HepG2 (cell line): ENCODE measurements around the gene PPP4R4. TPM values are rescaled to one million over a fixed set of nuclear protein-coding genes. Genes with fewer than 3 reads are reported as not detected.

Experiments
- HMG20A ChIP-seq: IDR thresholded peaks from 2 replicates; pipeline ENCODE4 v1.6.1; 2016; ENCODE audit warnings: borderline replicate concordance
- JUNB ChIP-seq: sonication (generic); formaldehyde crosslinking; IDR thresholded peaks from 2 replicates; pipeline ENCODE4 v1.8.0; 2022; ENCODE audit warnings: missing genetic modification reagents, mild to moderate bottlenecking, borderline replicate concordance
- MAZ ChIP-seq, 2 experiments: sonication (generic) in 1 of 2; formaldehyde crosslinking in 1 of 2; IDR thresholded peaks; 2 replicates each; pipeline versions ENCODE4 v1.5.0 to v1.6.1; 2012 to 2020; ENCODE audit warnings: low read depth in 2 of 2, mild to moderate bottlenecking in 2 of 2, borderline replicate concordance in 1 of 2, improper control_type of control experiment in 1 of 2, low read length in 1 of 2, missing genetic modification reagents in 1 of 2, moderate library complexity in 1 of 2
- MTA3 ChIP-seq: sonication (generic); formaldehyde crosslinking; IDR thresholded peaks from 2 replicates; pipeline ENCODE4 v1.4.0; 2020; ENCODE audit warnings: missing genetic modification reagents
- POLR2A ChIP-seq, 2 experiments: IDR thresholded peaks; 2 replicates each; pipeline ENCODE4 v1.6.1; 2011; ENCODE audit warnings: low read depth in 2 of 2, low read length in 2 of 2, mild to moderate bottlenecking in 1 of 2, moderate library complexity in 1 of 2; ENCODE audit not compliant: insufficient read depth in 1 of 2
- PPARG ChIP-seq: conservative IDR thresholded peaks from 2 replicates; pipeline ENCODE4 v1.6.1; 2016; ENCODE audit warnings: missing biosample characterization, missing genetic modification reagents
- XRCC5 ChIP-seq: fragments of 200-400 bp; formaldehyde crosslinking; optimal IDR thresholded peaks from 2 replicates; pipeline ENCODE3; 2017; ENCODE audit warnings: mild to moderate bottlenecking, low read length
- ZBTB7B ChIP-seq: sonication (generic); formaldehyde crosslinking; IDR thresholded peaks from 2 replicates; pipeline ENCODE4 v1.4.0; 2020; ENCODE audit warnings: missing genetic modification reagents
- ZFAT ChIP-seq: sonication (generic); formaldehyde crosslinking; conservative IDR thresholded peaks from 2 replicates; pipeline ENCODE4 v1.8.1; 2023; ENCODE audit warnings: missing genetic modification reagents, inconsistent platforms
- ZNF326 ChIP-seq: sonication (generic); formaldehyde crosslinking; IDR thresholded peaks from 2 replicates; pipeline ENCODE4 v1.4.0; 2020; ENCODE audit warnings: missing genetic modification reagents, borderline replicate concordance
- ZNF614 ChIP-seq: IDR thresholded peaks from 2 replicates; pipeline ENCODE4 v1.6.1; 2018; ENCODE audit warnings: missing biosample characterization, missing genetic modification reagents, inconsistent platforms, borderline replicate concordance
- ZNF777 ChIP-seq: sonication (generic); formaldehyde crosslinking; IDR thresholded peaks from 2 replicates; pipeline ENCODE4 v1.4.0; 2020; ENCODE audit warnings: missing genetic modification reagents
- ZNF792 ChIP-seq: IDR thresholded peaks from 2 replicates; pipeline ENCODE4 v1.6.1; 2016
- polyA plus RNA-seq, 8 experiments: library from polyadenylated mRNA; depleted of rRNA in 3 of 8; stranded (reverse) in 7 of 8; unstranded in 1 of 8; fragments of >200 nt; fragmentation: Illumina TruSeq in 4 of 8; extraction: Trizol in 4 of 8; gene quantifications; 2 replicates each; pipeline versions ENCODE4 v1.2.1 to v1.2.3, GENCODE V29; 2011 to 2016; ENCODE audit warnings: low read depth in 4 of 8, missing spikeins in 1 of 8, mixed read lengths in 1 of 8; ENCODE audit not compliant: insufficient read depth in 1 of 8
- total RNA-seq, 5 experiments: library from RNA; depleted of rRNA; stranded (reverse); fragments of >200 nt; fragmentation: Illumina TruSeq; extraction: Trizol; gene quantifications; 2 replicates each; pipeline ENCODE4 v1.2.3, GENCODE V29; 2016; ENCODE audit warnings: low read depth in 1 of 5
- TF ChIP-seq, protein P1 (sequence below): IDR thresholded peaks from 2 replicates; pipeline ENCODE4 v1.6.1; 2016; ENCODE audit warnings: low read depth
- TF ChIP-seq, protein P2 (sequence below): sonication (generic); formaldehyde crosslinking; IDR thresholded peaks from 2 replicates; pipeline ENCODE4; 2020; ENCODE audit warnings: missing genetic modification reagents, mild to moderate bottlenecking, borderline replicate concordance
- TF ChIP-seq, protein P3 (sequence below): sonication (generic); formaldehyde crosslinking; IDR thresholded peaks from 2 replicates; pipeline ENCODE4 v1.4.0; 2020; ENCODE audit warnings: missing genetic modification reagents
- TF ChIP-seq, protein P4 (sequence below): sonication (generic); formaldehyde crosslinking; IDR thresholded peaks from 2 replicates; pipeline ENCODE4 v1.8.1; 2023; ENCODE audit warnings: mild to moderate bottlenecking, moderate library complexity, missing genetic modification reagents
- TF ChIP-seq, protein P5 (sequence below): IDR thresholded peaks from 2 replicates; pipeline ENCODE4 v1.6.1; 2016; ENCODE audit warnings: missing biosample characterization, missing genetic modification reagents, low read depth

The PPP4R4 gene
- total and polyA plus RNA-seq, 2 of the 13 experiments (the other 11 are each of a cell fraction or from before 2014, with no cell fraction given) = 9.5 to 19.8 TPM

DNA sequence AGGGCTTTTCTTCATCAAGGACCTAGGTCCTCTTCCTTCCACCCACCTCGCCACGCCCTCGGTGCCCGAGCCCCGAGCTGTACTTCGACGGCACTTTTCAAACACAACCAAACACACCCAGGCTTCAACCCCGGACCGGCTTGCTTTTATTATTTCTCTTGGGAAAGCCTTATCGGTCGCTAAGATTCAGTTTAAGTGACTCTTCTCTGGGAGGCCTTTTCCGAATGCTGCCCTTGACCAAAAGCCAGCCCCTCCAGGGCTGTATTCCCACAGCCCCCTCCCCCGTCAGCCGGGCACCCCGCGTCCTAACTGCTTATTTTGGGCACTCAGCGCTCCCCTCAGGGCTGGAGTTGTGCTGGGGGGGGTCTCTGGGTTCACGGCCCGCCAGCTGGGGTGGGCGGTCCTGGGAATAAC, 644 bp upstream of the PPP4R4 start (continued):
- TF ChIP-seq, protein P1, sequence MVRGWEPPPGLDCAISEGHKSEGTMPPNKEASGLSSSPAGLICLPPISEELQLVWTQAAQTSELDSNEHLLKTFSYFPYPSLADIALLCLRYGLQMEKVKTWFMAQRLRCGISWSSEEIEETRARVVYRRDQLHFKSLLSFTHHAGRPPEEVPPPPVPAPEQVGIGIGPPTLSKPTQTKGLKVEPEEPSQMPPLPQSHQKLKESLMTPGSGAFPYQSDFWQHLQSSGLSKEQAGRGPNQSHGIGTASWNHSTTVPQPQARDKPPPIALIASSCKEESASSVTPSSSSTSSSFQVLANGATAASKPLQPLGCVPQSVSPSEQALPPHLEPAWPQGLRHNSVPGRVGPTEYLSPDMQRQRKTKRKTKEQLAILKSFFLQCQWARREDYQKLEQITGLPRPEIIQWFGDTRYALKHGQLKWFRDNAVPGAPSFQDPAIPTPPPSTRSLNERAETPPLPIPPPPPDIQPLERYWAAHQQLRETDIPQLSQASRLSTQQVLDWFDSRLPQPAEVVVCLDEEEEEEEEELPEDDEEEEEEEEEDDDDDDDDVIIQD (CRISPR knock-in tag) = no peak
- TF ChIP-seq HMG20A (no peak), JUNB (CRISPR knock-in tag) (no peak), ZFAT (CRISPR knock-in tag) (no peak), ZBTB7B (CRISPR knock-in tag) (no peak), ZNF614 (no peak), PPARG (no peak), ZNF777 (CRISPR knock-in tag) (peak; percentile 86; the same call in 1 of the 2 replicates), POLR2A (IDR thresholded peaks at IDR 0.05; ENCODE audit: insufficient read depth in 1 of 2, low read depth in 2 of 2, low read length in 2 of 2) (0 out of 4 replicates have a peak, but pooled peaks of 1 of the 2 experiments have one; percentile 43), XRCC5 (no peak), MAZ (IDR thresholded peaks at IDR 0.05; ENCODE audit: borderline replicate concordance, low read depth, low read length) (peak; percentile 16; the same call in 1 of the 2 replicates), MAZ (CRISPR knock-in tag; IDR thresholded peaks at IDR 0.05; ENCODE audit: low read depth) (no peak), ZNF326 (CRISPR knock-in tag) (no peak), MTA3 (CRISPR knock-in tag) (no peak), ZNF792 (no peak)
- TF ChIP-seq, protein P2, sequence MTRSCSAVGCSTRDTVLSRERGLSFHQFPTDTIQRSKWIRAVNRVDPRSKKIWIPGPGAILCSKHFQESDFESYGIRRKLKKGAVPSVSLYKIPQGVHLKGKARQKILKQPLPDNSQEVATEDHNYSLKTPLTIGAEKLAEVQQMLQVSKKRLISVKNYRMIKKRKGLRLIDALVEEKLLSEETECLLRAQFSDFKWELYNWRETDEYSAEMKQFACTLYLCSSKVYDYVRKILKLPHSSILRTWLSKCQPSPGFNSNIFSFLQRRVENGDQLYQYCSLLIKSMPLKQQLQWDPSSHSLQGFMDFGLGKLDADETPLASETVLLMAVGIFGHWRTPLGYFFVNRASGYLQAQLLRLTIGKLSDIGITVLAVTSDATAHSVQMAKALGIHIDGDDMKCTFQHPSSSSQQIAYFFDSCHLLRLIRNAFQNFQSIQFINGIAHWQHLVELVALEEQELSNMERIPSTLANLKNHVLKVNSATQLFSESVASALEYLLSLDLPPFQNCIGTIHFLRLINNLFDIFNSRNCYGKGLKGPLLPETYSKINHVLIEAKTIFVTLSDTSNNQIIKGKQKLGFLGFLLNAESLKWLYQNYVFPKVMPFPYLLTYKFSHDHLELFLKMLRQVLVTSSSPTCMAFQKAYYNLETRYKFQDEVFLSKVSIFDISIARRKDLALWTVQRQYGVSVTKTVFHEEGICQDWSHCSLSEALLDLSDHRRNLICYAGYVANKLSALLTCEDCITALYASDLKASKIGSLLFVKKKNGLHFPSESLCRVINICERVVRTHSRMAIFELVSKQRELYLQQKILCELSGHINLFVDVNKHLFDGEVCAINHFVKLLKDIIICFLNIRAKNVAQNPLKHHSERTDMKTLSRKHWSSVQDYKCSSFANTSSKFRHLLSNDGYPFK (CRISPR knock-in tag) = 0 out of 2 replicates have a peak, but pooled peaks have one; percentile 20
- TF ChIP-seq, protein P3, sequence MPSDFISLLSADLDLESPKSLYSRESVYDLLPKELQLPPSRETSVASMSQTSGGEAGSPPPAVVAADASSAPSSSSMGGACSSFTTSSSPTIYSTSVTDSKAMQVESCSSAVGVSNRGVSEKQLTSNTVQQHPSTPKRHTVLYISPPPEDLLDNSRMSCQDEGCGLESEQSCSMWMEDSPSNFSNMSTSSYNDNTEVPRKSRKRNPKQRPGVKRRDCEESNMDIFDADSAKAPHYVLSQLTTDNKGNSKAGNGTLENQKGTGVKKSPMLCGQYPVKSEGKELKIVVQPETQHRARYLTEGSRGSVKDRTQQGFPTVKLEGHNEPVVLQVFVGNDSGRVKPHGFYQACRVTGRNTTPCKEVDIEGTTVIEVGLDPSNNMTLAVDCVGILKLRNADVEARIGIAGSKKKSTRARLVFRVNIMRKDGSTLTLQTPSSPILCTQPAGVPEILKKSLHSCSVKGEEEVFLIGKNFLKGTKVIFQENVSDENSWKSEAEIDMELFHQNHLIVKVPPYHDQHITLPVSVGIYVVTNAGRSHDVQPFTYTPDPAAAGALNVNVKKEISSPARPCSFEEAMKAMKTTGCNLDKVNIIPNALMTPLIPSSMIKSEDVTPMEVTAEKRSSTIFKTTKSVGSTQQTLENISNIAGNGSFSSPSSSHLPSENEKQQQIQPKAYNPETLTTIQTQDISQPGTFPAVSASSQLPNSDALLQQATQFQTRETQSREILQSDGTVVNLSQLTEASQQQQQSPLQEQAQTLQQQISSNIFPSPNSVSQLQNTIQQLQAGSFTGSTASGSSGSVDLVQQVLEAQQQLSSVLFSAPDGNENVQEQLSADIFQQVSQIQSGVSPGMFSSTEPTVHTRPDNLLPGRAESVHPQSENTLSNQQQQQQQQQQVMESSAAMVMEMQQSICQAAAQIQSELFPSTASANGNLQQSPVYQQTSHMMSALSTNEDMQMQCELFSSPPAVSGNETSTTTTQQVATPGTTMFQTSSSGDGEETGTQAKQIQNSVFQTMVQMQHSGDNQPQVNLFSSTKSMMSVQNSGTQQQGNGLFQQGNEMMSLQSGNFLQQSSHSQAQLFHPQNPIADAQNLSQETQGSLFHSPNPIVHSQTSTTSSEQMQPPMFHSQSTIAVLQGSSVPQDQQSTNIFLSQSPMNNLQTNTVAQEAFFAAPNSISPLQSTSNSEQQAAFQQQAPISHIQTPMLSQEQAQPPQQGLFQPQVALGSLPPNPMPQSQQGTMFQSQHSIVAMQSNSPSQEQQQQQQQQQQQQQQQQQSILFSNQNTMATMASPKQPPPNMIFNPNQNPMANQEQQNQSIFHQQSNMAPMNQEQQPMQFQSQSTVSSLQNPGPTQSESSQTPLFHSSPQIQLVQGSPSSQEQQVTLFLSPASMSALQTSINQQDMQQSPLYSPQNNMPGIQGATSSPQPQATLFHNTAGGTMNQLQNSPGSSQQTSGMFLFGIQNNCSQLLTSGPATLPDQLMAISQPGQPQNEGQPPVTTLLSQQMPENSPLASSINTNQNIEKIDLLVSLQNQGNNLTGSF (CRISPR knock-in tag) = no peak
- TF ChIP-seq, protein P4, sequence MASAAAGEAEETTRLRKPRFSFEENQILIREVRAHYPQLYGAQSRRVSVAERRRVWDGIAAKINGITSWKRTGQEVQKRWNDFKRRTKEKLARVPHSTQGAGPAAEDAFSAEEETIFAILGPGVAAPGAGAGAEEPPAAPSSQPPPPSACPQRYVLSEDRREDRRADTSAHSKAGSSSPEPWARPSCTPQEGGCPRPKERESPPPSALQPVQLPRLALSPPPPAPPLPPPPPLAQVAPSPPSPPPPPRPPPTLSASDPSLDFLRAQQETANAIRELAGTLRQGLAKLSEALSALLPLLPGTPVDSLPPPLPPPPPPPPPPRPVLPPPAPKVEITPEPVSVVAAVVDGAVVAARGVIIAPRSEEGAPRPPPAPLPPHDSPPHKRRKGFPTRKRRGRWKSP = 0 out of 2 replicates have a peak, but pooled peaks have one; percentile 9
- TF ChIP-seq, protein P5, sequence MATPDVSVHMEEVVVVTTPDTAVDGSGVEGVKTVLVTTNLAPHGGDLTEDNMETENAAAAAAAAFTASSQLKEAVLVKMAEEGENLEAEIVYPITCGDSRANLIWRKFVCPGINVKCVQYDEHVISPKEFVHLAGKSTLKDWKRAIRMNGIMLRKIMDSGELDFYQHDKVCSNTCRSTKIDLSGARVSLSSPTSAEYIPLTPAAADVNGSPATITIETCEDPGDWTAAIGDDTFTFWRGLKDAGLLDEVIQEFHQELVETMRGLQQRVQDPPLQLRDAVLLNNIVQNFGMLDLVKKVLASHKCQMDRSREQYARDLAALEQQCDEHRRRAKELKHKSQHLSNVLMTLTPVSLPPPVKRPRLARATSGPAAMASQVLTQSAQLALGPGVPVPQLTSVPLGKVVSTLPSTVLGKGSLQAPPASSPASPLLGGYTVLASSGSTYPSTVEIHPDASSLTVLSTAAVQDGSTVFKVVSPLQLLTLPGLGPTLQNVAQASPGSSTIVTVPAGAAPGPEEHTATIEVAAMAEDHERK (CRISPR knock-in tag) = no peak
